SK-N-SH (cell line): ENCODE data around the gene PTGDS. TPM values are rescaled to one million over a fixed set of nuclear protein-coding genes. Genes with fewer than 3 reads are reported as not detected.
A peak's percentile ranks its signal among the peaks of the same experiment; 100 is the strongest.

Experiments
- CTCF ChIA-PET: fragments of 300-600, 350-600 bp; formaldehyde crosslinking; extraction: SDS; loops from one replicate; lab custom pipeline; 2021; lab: Yijun Ruan, JAX
- POLR2A ChIA-PET: fragments of 350-600 bp; sonication (Branson Sonifier 250); formaldehyde crosslinking; extraction: SDS; loops from one replicate; lab custom pipeline; 2020; ENCODE audit warnings: antibody characterized with exemption, inconsistent platforms; lab: Yijun Ruan, JAX
- DNase-seq: peaks from one replicate; pipeline ENCODE4 v3.0.0; 2012
- H2AFZ ChIP-seq: fragments of 200-600 bp; sonication (generic); 2 replicates; pipeline ENCODE4 v1.8.1; 2016; ENCODE audit warnings: antibody characterized with exemption, mild to moderate bottlenecking, low read depth
- H3F3A ChIP-seq: fragments of 200-600 bp; sonication (generic); replicated peaks from 2 replicates; pipeline ENCODE3; 2016; ENCODE audit warnings: antibody characterized with exemption, mild to moderate bottlenecking; ENCODE audit not compliant: insufficient read depth
- H3K27ac ChIP-seq, 2 experiments: fragments of 200-500 bp in 1 of 2; fragments of 200-600 bp in 1 of 2; sonication (Bioruptor generic) in 1 of 2; sonication (generic), shearing (Covaris generic) in 1 of 2; 2 replicates each; pipeline versions ENCODE4 v1.5.1 to v1.6.1; 2014 to 2016; ENCODE audit warnings: low read depth in 2 of 2, inconsistent platforms in 1 of 2, low read length in 1 of 2, mild to moderate bottlenecking in 1 of 2, mixed read lengths in 1 of 2
- H3K27me3 ChIP-seq: fragments of 200-600 bp; sonication (generic), shearing (Covaris generic); 2 replicates; pipeline ENCODE4 v1.6.1; 2016; ENCODE audit warnings: mixed run types; ENCODE audit not compliant: insufficient read depth
- H3K36me3 ChIP-seq, 2 experiments: fragments of 200-500 bp in 1 of 2; fragments of 200-600 bp in 1 of 2; sonication (Bioruptor generic) in 1 of 2; sonication (generic) in 1 of 2; replicated peaks in 1 of 2; 2 replicates each; pipeline versions ENCODE3 to v1.5.1; 2014 to 2016; ENCODE audit warnings: low read length in 1 of 2, mild to moderate bottlenecking in 1 of 2; ENCODE audit not compliant: insufficient read depth in 2 of 2, control insufficient read depth in 1 of 2
- H3K4me1 ChIP-seq, 2 experiments: fragments of 200-500 bp in 1 of 2; fragments of 200-600 bp in 1 of 2; sonication (Bioruptor generic) in 1 of 2; sonication (generic), shearing (Covaris generic) in 1 of 2; 2 replicates each; pipeline versions ENCODE4 v1.5.1 to v1.6.1; 2014 to 2016; ENCODE audit warnings: low read depth in 1 of 2, low read length in 1 of 2, mixed run types in 1 of 2; ENCODE audit not compliant: insufficient read depth in 2 of 2, control insufficient read depth in 1 of 2
- H3K4me2 ChIP-seq: fragments of 200-600 bp; sonication (generic), shearing (Covaris generic); 2 replicates; pipeline ENCODE4 v1.6.1; 2017; ENCODE audit warnings: mixed run types
- H3K4me3 ChIP-seq, 2 experiments: fragments of 200-500 bp in 1 of 2; fragments of 200-600 bp in 1 of 2; sonication (Bioruptor generic) in 1 of 2; sonication (generic), shearing (Covaris generic) in 1 of 2; 2 replicates each; pipeline versions ENCODE4 v1.5.1 to v1.8.1; 2014 to 2016; ENCODE audit warnings: low read depth in 2 of 2, inconsistent platforms in 1 of 2, low read length in 1 of 2, mild to moderate bottlenecking in 1 of 2, mixed read lengths in 1 of 2, moderate library complexity in 1 of 2
- H3K79me2 ChIP-seq: fragments of 200-600 bp; sonication (generic); 2 replicates; pipeline ENCODE4 v1.8.1; 2017; ENCODE audit warnings: mild to moderate bottlenecking; ENCODE audit not compliant: insufficient read depth
- H3K9ac ChIP-seq: fragments of 200-600 bp; sonication (generic); 2 replicates; pipeline ENCODE4 v1.6.1; 2017; ENCODE audit warnings: mixed run types
- H3K9me2 ChIP-seq: fragments of 200-600 bp; sonication (generic); 2 replicates; pipeline ENCODE4 v1.6.1; 2017; ENCODE audit warnings: mixed run types
- H3K9me3 ChIP-seq: fragments of 200-600 bp; sonication (generic); 2 replicates; pipeline ENCODE4 v1.6.1; 2017; ENCODE audit warnings: mixed run types, mild to moderate bottlenecking, moderate library complexity
- H4K20me1 ChIP-seq: fragments of 200-600 bp; sonication (generic); 2 replicates; pipeline ENCODE4 v1.6.1; 2017; ENCODE audit warnings: mild to moderate bottlenecking, mixed run types; ENCODE audit not compliant: insufficient read depth
- EP300 ChIP-seq, 2 experiments: IDR thresholded peaks; 2 replicates each; pipeline versions ENCODE4 v1.4.0 to v1.6.1; 2012; ENCODE audit warnings: borderline replicate concordance in 1 of 2, low read depth in 1 of 2, low read length in 1 of 2
- FOSL2 ChIP-seq: IDR thresholded peaks from 2 replicates; pipeline ENCODE4 v1.4.0; 2012; ENCODE audit warnings: low read depth, mild to moderate bottlenecking, moderate library complexity, borderline replicate concordance
- NRF1 ChIP-seq: IDR thresholded peaks from 2 replicates; pipeline ENCODE4 v1.6.1; 2012; ENCODE audit warnings: low read depth, mild to moderate bottlenecking, low read length
- RAD21 ChIP-seq: IDR thresholded peaks from 2 replicates; pipeline ENCODE4 v1.6.1; 2012; ENCODE audit warnings: mild to moderate bottlenecking, low read length
- RCOR1 ChIP-seq: fragments of 150-350 bp; IDR thresholded peaks from 2 replicates; pipeline ENCODE4 v1.6.1; 2017; ENCODE audit warnings: antibody characterized with exemption, low read length
- SMC3 ChIP-seq: IDR thresholded peaks from 2 replicates; pipeline ENCODE4 v1.6.1; 2012; ENCODE audit warnings: low read depth, low read length, improper control_type of control experiment
- TAF1 ChIP-seq: IDR thresholded peaks from 2 replicates; pipeline ENCODE4 v1.6.1; 2012; ENCODE audit warnings: low read depth, mild to moderate bottlenecking, low read length, moderate library complexity, borderline replicate concordance
- TCF12 ChIP-seq: IDR thresholded peaks from 2 replicates; pipeline ENCODE4 v1.4.0; 2012
- TEAD4 ChIP-seq: IDR thresholded peaks from 2 replicates; pipeline ENCODE4 v1.4.0; 2012; ENCODE audit warnings: mild to moderate bottlenecking, borderline replicate concordance; ENCODE audit not compliant: insufficient read depth
- YY1 ChIP-seq: IDR thresholded peaks from 2 replicates; pipeline ENCODE4 v1.4.0; 2012; ENCODE audit warnings: low read depth, mild to moderate bottlenecking
- WGBS: methylation state at CpG from one replicate; pipeline ENCODE4 v1.1.6; 2017; ENCODE audit warnings: low lambda C conversion rate; 5-methylcytosine and 5-hydroxymethylcytosine counted together
- polyA plus RNA-seq, 3 experiments: library from polyadenylated mRNA; depleted of rRNA; stranded (reverse); fragments of >200 nt; gene quantifications; 2 replicates each; pipeline ENCODE4 v1.2.3, GENCODE V29; 2012

Gene PTGDS
- polyA plus RNA-seq, 1 of the 3 experiments (the other 2 are of a cell fraction): not detected

DNA sequence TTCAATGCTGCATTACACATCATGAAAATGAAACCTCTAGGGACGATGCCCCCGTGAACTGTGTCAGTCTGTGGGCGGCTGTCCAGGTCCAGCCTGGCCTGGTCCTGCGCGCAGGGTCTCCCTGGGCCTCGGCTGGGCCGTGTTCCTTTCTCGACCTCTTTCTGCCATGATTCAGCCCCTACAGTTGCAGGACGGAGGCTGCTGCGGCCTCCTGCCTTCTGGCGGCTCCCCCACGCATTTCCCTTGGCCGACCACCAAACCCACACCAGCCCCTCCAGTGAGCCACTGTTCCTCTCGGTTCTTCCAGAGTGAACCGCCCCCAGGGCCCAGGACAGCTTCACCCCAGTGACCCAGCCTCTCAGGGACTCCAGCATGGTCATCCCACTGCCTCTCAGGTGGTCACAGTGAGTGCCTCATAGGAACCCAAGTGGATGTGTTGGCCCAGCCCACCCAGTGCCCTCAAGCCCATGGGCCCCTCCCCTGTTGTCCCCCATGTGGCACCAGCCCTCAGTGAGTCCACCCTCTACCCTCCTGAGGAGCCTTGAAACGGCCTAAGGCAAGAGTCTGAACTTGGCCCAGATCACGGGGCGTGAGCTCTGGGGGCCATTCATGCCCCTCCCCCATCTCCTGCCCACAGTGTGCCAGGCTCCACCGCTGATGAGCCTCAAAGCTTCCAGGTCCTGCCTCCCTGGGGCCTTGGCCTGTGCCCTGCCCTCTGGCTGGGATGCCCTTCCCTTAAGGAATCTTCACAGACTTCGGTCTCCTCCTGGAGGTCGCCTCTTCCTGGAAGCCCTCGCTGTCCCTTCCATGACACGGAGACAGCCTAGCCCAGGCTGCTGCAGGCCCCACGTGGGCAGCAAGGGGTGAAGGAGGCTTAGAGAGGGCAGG, 29.1 kb downstream of the PTGDS start (continued):
- no peak for TF ChIP-seq TEAD4
- no peak for TF ChIP-seq RCOR1
- TF ChIP-seq TAF1: no peak
- TF ChIP-seq EP300 (IDR thresholded peaks at IDR 0.05; ENCODE audit: borderline replicate concordance in 1 of 2, low read depth in 1 of 2, low read length in 1 of 2): no peak
- TF ChIP-seq NRF1: no peak

DNA sequence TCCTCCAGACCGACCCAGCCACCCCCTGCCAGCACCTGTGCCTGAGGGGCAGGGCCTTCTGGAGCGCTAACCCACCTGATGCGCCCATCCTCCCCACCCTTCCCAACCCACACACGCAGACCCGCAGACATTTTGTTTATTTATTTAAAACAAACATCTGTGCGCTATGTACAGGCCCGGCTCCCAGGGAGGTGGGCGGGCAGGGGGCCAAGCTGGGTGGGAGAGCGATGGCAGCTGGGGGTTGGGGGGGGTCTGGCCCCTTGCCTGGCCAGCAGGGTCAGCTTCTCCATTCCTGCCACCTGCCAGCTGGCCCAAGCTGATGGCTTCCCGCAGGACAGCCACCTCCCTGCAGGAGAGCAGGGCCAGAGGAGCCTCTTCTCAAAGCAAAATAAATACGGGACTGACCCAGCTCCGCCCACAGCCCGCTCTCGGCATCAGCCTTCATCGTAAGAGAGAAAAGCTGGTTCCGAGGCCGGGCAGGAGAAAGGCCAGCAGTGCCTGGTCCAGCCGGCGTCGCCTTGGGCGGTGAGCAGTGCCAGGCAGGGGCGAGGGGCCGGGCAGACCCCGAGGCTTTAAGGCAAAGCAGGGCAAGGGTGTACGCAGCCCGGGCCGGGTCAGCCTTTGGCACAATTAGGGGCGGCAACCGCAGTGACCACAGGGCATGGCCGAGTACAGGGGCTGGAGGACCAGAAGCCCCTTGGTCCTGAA, 30.0 kb downstream of the PTGDS start:
- H2AFZ ChIP-seq: no peak overlapping the region
- CTCF ChIA-PET: interaction anchor here (0.6 to 3.1 kb wide), 6 partner anchors 13 to 61 kb away, joined by 3 to 16 read pairs (median 3); partner anchors contain the start of gene ABCA2

DNA sequence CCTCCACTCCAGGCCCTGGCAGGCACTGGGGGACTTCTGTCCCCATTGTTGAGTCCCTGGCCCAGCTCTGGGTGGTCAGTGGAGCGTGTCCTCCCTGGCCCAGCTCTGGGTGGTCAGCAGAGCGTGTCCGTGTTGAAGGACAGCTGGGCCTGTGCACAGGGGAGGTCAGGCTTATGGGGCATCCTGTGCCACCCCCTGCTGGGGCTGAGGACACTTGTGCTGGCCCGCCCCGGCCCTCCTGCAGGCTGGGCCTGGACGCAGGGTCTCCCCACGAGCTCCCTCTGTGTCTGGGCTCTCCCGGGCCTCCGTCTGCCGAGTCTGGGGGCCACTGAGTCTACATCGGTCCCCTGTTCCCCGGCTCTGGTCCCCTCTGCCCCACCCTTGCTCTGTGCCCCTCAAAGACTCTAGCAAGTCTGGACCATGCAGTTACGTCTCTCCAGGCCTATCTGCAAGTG, 30.5 kb downstream of the PTGDS start:
- no peaks in the 10 kb centered on the region for H3F3A ChIP-seq
- peaks cover 0 to 10% of the 10 kb centered on the region in 2 experiments for H3K36me3 ChIP-seq
- ChIA-PET POLR2A (interaction anchor here (1.1 kb wide), 1 partner anchor 12 kb away, joined by 3 read pairs; the partner anchor contains the start of gene CLIC3), CTCF (interaction anchor here (1.1 to 3.1 kb wide), 3 partner anchors 17 to 27 kb away, joined by 3 to 16 read pairs (median 14); partner anchors contain the start of gene ABCA2)
- peak; percentile 63 for DNase-seq
- H2AFZ ChIP-seq: no peak overlapping the region
- no peaks in the 10 kb centered on the region for H3K79me2 ChIP-seq
- no peak overlapping the region for H3K4me3 ChIP-seq
- H3K27me3 ChIP-seq: no peaks in the 10 kb centered on the region
- no peaks in the 10 kb centered on the region for H3K9me2 ChIP-seq
- no peak overlapping the region for H3K9ac ChIP-seq
- H3K27ac ChIP-seq: no peak overlapping the region; a peak in 1 of 4 replicates
- no peaks in the 10 kb centered on the region for H3K4me1 ChIP-seq
- TF ChIP-seq FOSL2 (no peak), TCF12 (no peak), RAD21 (0 out of 2 replicates have a peak, but pooled peaks have one; percentile 12), RCOR1 (no peak)
- 88% methylated on average over 12 of the region's 13 CpGs for WGBS
- H3K9me3 ChIP-seq: no peaks in the 10 kb centered on the region
- H4K20me1 ChIP-seq: no peaks in the 10 kb centered on the region
- H3K4me2 ChIP-seq: no peak overlapping the region

More for the DNA sequence above, 30.0 kb downstream of the PTGDS start:
- no peak overlapping the region for H3K9ac ChIP-seq
- H3K36me3 ChIP-seq: peaks cover 0 to 7% of the 10 kb centered on the region in 2 experiments
- no peak for DNase-seq
- no peaks in the 10 kb centered on the region for H3K9me3 ChIP-seq
- H3K9me2 ChIP-seq: no peaks in the 10 kb centered on the region
- POLR2A ChIA-PET: interaction anchor here (1.1 kb wide), 1 partner anchor 11 kb away, joined by 3 read pairs; the partner anchor contains the start of gene CLIC3
- H3K4me2 ChIP-seq: no peak overlapping the region
- no peaks in the 10 kb centered on the region for H3F3A ChIP-seq
- no peaks in the 10 kb centered on the region for H3K79me2 ChIP-seq
- no peaks in the 10 kb centered on the region for H3K4me1 ChIP-seq
- no peak overlapping the region; a peak in 1 of 4 replicates for H3K27ac ChIP-seq
- no peak overlapping the region for H3K4me3 ChIP-seq
- no peaks in the 10 kb centered on the region for H4K20me1 ChIP-seq
- TF ChIP-seq YY1 (no peak), SMC3 (no peak)
- no peaks in the 10 kb centered on the region for H3K27me3 ChIP-seq
- 82% methylated on average over 28 of the region's 30 CpGs for WGBS
